ENCODE data around the gene PDXK.

PDXK gene

DNA sequence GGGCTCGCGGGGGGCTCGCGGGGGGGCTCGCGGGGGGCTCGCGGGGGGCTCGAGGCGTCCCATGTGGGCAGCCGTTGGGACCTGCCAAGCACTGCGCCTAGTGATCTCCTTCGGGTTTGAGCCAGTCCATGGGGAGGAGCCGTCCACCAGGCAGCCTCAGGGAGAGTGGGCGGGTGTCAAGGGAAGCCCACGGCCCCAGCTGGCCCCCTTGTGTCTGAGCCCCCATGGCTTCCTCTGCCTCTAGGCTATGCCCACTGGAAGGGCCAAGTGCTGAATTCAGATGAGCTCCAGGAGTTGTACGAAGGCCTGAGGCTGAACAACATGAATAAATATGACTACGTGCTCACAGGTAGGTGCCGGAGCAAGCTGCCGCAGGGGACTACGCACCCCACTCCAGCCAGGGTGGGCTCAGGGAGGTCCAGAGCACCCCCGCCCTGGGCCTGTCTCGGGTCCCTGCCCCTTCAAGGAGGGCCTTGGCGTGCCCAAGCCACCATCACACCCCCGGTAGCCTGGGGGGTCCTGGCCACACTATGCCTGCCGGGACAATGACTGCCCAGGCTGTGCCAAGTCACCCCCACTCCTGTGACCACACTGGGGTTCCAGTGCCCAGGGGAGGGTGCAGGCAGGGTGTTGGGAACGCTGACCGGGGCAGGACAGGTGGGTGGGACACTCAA, 22.6 kb downstream of the PDXK start:
- no peak for DNase-seq (ENCODE audit: low read depth in 3 of 3, low spot score in 1 of 3)

- DNase-seq (ENCODE audit: low read depth in 3 of 3, low spot score in 1 of 3) = no peak
These were observed 25.0 kb downstream of the PDXK start for GRCh38 chr21:43743947-43744346.

GRCh38 chr21:43744725-43745124, 25.8 kb downstream of the PDXK start:
- DNase-seq (ENCODE audit: low read depth in 3 of 3, low spot score in 1 of 3) = no peak

- DNase-seq (ENCODE audit: low read depth in 3 of 3, low spot score in 1 of 3) = no peak
These were observed 27.0 kb downstream of the PDXK start for GRCh38 chr21:43745772-43746517.

DNA sequence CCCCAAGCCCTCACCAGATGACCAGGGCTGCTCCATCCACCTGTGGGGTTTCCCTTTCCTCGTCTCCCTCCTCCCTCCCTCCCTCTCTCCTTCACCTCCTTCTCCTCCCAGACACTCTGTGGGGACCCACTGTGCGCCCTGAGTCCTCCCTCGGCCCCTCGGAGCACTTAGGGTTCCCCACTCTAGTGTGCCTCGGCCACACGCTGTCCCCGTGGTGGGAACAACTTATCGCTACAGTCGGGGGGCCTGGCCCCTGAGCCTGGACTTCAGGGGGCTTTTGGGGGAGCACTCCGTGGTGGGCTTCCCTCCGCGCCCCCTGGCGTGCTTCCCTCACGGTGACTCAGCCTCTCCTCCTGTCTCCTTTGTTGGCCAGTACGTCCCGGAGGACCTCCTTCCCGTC, 29.7 kb downstream of the PDXK start:
- no peak for DNase-seq (ENCODE audit: low read depth in 3 of 3, low spot score in 1 of 3)

DNA sequence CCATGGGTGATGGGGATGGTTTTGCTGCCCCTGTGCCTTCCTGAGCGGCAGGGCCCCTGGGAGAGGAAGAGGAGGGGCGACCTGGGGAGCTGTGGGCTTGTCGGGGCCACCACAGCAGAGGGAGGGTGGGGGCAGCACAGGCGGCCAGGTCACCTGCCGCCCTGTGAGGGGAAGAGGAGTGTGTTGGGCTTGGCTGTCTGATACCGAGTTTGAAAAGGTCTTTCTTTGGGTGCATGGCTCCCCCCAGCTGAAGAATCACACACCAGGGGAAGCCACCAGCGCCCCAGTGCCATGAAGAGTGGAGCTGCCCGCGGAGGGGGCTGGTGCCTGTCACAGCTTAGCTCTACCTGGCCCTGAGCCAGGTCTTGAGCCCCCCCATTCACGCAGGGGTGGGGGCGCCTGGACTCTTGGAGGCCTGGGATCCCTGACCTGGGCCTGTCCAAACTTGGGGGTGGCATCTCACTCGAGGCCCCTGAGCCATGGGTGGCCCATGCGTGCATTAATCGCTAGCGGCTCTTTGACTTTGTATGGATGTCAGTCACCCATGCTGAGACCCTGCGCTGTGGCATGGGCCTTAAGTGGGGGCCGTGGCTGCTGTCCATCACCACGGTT, 30.8 kb downstream of the PDXK start:
- no peak for DNase-seq (ENCODE audit: low read depth in 3 of 3, low spot score in 1 of 3)

DNA sequence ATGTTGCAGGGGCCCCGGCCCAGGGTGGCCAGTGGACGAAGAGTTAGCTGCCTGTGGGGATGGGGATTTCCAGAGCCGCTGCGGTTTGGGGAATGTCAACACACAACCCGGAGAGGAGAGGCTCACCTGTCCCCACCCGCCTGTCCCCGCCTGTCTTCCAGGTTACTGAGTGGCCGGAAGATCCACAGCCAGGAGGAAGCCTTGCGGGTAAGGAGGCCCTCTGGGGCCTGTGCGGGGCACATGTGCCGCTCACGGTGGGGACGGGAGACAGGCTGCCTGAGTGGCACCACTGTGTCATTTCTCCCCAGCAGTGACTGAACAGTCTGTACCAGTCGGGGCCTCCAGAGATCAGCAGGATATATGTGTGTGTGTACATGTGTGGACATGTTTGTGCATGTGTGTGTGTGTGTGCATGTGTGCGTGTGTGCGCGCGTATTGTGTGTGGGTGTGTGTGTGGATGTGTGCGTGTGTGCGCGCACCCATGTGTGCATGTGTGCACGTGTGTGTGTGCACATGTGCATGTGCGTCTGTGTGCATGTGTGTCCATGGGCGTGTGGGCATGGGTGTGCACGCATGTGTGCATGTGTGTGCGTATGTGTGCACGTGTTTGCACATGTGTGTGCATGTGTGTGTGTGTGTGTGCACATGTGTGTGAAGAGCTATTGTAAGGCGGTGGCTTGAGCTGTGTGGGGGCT, 31.6 kb downstream of the PDXK start:
- DNase-seq (ENCODE audit: low read depth in 3 of 3, low spot score in 1 of 3) = no peak

DNA sequence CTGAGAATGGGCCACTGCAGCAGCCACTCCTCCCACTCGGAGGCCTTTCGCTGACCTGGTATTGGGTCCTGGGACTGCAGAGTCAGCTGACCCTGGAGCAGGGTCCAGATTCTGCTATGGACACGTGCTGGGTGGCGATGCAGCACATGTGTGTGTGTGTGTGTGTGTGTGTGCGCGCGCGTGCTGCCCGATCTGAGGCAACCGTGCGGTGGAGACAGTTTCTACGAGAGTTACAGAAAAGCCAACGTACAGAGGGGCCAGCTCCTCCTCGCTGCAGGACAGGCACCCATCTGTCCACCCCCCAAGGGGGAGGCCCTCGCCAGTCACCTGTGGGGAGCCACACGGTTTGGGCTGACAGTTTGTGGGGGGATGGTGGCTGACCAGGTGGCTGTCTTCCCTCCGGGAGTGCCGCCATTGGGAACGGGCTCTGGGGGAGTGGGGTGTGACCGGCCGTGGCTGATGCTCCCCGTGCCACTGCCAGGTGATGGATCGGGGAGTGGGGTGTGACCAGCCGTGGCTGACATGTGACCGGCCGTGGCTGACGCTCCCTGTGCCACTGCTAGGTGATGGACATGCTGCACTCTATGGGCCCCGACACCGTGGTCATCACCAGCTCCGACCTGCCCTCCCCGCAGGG, 33.1 kb downstream of the PDXK start:
- no peak for DNase-seq (ENCODE audit: low read depth in 3 of 3, low spot score in 1 of 3)

- no peak for DNase-seq (ENCODE audit: low read depth in 3 of 3, low spot score in 1 of 3)
These were observed 34.0 kb downstream of the PDXK start for GRCh38 chr21:43752758-43753438.

DNA sequence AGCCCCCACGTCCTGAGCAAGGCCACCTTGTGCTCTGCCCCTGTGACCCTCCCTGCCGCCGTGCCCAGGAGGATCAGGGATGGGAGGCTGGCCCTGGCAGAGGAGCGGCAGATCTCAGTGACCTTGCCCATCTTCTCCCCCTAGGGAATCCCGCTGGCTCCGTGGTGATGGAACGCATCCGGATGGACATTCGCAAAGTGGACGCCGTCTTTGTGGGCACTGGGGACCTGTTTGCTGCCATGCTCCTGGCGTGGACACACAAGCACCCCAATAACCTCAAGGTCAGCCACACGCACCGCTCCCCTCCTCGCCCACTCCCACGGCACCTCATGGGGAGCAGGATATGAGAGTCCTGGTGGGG, 34.5 kb downstream of the PDXK start:
- no peak for DNase-seq (ENCODE audit: low read depth in 3 of 3, low spot score in 1 of 3)

DNA sequence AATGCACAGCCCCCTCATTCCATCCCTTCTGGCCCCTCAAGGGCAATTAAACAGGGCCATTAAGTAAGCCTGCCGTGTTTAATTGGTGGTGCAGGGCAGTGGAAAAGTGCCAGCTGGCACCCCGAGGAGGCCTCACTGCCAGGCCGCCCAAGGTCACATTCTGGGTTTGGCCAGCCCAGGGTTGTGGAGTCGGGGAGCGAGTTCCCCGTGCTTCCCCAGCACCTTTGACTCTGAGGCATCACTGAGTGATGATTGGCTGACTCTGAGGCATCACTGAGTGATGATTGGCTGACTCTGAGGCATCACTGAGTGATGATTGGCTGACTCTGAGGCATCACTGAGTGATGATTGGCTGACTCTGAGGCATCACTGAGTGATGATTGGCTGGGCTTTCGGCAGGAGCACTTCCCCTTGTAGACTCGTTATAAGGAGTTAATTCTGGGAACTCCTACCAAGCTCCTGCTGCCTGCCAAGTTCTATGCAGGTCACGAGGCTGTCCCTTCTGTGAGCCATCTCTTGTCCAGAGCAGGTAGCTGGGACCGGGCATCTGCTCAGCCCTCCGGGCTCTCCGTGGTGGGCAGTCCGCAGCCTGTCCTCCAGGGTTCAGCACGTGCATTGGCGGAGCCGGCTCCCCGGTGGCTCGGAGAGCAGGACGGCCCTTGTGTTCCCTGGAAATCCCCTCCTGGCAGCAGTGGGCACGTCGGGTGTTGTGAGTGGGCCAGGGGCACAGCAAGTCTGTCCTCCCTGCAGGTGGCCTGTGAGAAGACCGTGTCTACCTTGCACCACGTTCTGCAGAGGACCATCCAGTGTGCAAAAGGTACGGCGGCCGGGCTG, 36.2 kb downstream of the PDXK start:
- DNase-seq (ENCODE audit: low read depth in 3 of 3, low spot score in 1 of 3) = no peak

DNA sequence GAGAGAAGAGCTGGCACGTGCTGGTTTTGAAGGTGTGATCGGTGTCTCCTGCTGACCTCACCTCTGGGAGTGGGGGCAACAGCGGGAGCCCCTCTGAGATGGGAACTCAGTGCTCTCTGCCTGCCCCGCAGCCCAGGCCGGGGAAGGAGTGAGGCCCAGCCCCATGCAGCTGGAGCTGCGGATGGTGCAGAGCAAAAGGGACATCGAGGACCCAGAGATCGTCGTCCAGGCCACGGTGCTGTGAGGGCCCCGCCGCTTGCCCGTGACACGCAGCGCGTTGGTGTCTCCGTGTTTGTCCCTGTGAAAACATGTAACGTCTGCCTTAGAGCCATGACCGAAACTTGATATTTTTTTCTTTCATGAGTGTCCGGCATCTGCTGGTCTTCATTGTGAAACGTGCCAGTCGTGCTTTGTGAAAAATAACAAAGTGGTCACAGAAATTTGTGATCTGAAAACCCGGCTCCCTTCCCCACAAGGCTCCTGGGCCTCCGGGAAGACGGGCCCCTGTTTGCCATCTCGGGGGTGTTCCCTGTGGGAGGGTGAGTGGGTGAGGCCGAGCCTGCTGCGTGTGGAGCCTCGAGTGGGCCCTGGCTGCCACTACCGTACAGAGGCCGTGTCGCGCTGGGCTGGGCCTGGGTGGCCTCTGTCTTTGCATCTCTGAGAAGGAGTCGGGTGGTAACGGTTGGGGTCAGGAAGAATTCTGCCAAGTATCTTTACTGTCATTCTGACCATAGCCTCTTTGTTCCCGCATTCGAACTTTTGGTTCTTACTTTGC, 37.1 kb downstream of the PDXK start:
- DNase-seq (ENCODE audit: low read depth in 3 of 3, low spot score in 1 of 3) = no peak

- no peak for DNase-seq (ENCODE audit: low read depth in 3 of 3, low spot score in 1 of 3)
These were observed 38.7 kb downstream of the PDXK start for GRCh38 chr21:43757601-43758000.

DNA sequence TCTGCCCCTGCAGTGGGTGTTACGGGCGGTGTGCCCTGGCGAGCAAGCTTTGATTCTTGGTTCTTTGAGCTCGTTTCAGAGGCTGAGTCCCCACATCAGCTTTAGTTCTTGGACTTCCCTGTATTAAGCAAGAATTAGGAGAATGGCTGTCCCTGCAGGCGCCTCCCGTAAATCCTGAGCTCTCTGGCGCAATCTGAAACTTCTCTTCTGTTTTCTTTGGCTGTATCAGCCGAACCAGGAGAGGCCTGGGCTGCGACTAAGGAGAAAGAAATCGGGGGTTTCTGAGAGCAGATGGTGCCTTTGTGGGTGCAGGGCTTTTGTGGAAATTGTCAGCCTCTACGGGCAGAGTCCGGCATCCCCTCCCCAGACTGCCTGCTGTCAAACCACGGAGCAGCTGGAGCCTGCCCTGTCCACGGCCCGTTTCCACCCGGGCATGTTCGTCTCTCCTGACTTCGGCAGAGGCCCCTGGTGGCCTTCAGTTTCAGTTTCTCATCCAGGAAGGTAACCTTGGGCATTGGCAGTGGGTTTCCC, 39.2 kb downstream of the PDXK start:
- no peak for DNase-seq (ENCODE audit: low read depth in 3 of 3, low spot score in 1 of 3)

DNA sequence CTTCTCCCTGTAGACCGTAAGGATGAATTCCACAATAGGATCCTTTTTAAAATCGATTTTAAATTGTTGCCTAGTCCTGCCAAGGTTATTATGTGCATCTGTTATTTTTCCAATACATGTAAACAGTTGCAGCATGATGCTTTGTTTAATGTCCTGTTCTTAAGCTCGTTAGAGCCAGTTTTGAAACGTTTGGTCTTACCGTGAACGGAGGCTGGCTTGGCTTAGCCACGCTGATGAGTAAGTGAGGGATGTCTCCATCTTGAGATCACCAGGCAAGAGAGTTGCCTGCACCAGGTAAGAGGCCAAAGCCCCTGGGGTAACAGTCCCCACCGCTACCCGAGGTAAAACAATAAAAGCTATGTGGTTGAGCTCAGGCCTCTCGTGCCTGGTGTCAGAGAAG, 39.9 kb downstream of the PDXK start:
- DNase-seq (ENCODE audit: low read depth in 3 of 3, low spot score in 1 of 3) = no peak

GRCh38 chr21:43759651-43760050, 40.7 kb downstream of the PDXK start:
- no peak for DNase-seq (ENCODE audit: low read depth in 3 of 3, low spot score in 1 of 3)

DNA sequence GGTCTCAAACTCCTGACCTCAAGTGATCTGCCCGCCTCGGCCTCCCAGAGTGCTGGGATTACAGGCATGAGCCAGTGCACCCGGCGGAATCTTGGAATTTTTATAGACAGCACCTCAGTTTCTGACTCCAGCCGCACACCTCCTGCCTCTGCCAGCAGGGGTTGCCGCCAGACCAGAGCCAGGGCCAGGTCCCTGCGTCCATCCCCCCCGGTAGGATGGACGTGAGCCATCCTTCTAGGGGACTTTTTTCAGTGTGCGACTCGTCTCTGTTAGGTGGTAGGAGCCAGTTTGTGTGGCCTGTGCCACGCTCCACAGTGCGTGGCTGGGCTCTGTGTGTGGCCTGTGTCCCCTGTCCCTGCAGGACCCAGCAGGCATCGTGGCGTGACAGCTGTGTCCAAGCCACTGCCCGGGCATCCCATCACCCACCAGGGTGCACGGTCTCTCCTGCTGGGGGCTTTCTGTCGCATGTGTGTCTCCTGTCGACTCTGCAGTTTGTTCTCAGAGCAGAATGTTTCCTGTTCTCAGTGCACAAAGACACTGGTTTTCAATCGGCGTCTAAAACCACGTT, 41.5 kb downstream of the PDXK start:
- DNase-seq (ENCODE audit: low read depth in 3 of 3, low spot score in 1 of 3) = no peak

GRCh38 chr21:43761886-43762285, 43.0 kb downstream of the PDXK start:
- no peak for DNase-seq (ENCODE audit: low read depth in 3 of 3, low spot score in 1 of 3)
